ENCODE data around the gene FAM53A. TPM values are rescaled to one million over a fixed set of nuclear protein-coding genes. Genes with fewer than 3 reads are reported as not detected.
A peak's percentile ranks its signal among the peaks of the same experiment; 100 is the strongest.

FAM53A gene
- total RNA-seq, 1 donor from 2014 or later, result 1.8 TPM

- no peaks in the 10 kb centered on the region for H3K9me3 Mint-ChIP-seq (ENCODE audit: unreplicated experiment)
- H3K27ac Mint-ChIP-seq (ENCODE audit: unreplicated experiment), result peak overlapping the region; percentile 30
- DNase-seq (ENCODE audit: low spot score), result no peak
- no peaks in the 10 kb centered on the region for H3K36me3 Mint-ChIP-seq (ENCODE audit: low read depth, unreplicated experiment)
- TF ChIP-seq CTCF (IDR thresholded peaks at IDR 0.05; ENCODE audit: unreplicated experiment), result no peak
- H3K4me1 Mint-ChIP-seq (ENCODE audit: unreplicated experiment), result no peaks in the 10 kb centered on the region
- no peak overlapping the region for H3K4me3 Mint-ChIP-seq (ENCODE audit: unreplicated experiment)
- peaks cover 2% of the 10 kb centered on the region for H3K27me3 Mint-ChIP-seq (ENCODE audit: unreplicated experiment)
These were observed 28.4 kb downstream of the FAM53A start for GRCh38 chr4:1655676-1656075.

- Mint-ChIP-seq H3K36me3 (ENCODE audit: low read depth, unreplicated experiment) (no peaks in the 10 kb centered on the region), H3K4me1 (ENCODE audit: unreplicated experiment) (no peaks in the 10 kb centered on the region), H3K9me3 (ENCODE audit: unreplicated experiment) (no peaks in the 10 kb centered on the region), H3K27ac (ENCODE audit: unreplicated experiment) (no peak overlapping the region), H3K4me3 (ENCODE audit: unreplicated experiment) (no peak overlapping the region), H3K27me3 (ENCODE audit: unreplicated experiment) (peaks cover 4% of the 10 kb centered on the region)
- no peak for TF ChIP-seq CTCF (IDR thresholded peaks at IDR 0.05; ENCODE audit: unreplicated experiment)
- DNase-seq (ENCODE audit: low spot score), result no peak
These were observed 29.0 kb downstream of the FAM53A start for GRCh38 chr4:1655081-1655480.

- H3K9me3 Mint-ChIP-seq (ENCODE audit: unreplicated experiment), result no peaks in the 10 kb centered on the region
- DNase-seq (ENCODE audit: low spot score), result no peak
- no peak overlapping the region for H3K27ac Mint-ChIP-seq (ENCODE audit: unreplicated experiment)
- peaks cover 5% of the 10 kb centered on the region for H3K27me3 Mint-ChIP-seq (ENCODE audit: unreplicated experiment)
- no peak for TF ChIP-seq CTCF (IDR thresholded peaks at IDR 0.05; ENCODE audit: unreplicated experiment)
- no peak overlapping the region for H3K4me3 Mint-ChIP-seq (ENCODE audit: unreplicated experiment)
- H3K36me3 Mint-ChIP-seq (ENCODE audit: low read depth, unreplicated experiment), result no peaks in the 10 kb centered on the region
- H3K4me1 Mint-ChIP-seq (ENCODE audit: unreplicated experiment), result no peaks in the 10 kb centered on the region
These were observed 29.7 kb downstream of the FAM53A start for GRCh38 chr4:1654216-1654955.

GRCh38 chr4:1653776-1654175 lies 30.3 kb downstream of the FAM53A start:
- Mint-ChIP-seq H3K27me3 (ENCODE audit: unreplicated experiment) (peaks cover 5% of the 10 kb centered on the region), H3K4me1 (ENCODE audit: unreplicated experiment) (no peaks in the 10 kb centered on the region), H3K4me3 (ENCODE audit: unreplicated experiment) (no peak overlapping the region), H3K36me3 (ENCODE audit: low read depth, unreplicated experiment) (no peaks in the 10 kb centered on the region), H3K27ac (ENCODE audit: unreplicated experiment) (no peak overlapping the region), H3K9me3 (ENCODE audit: unreplicated experiment) (no peaks in the 10 kb centered on the region)
- no peak for TF ChIP-seq CTCF (IDR thresholded peaks at IDR 0.05; ENCODE audit: unreplicated experiment)
- no peak for DNase-seq (ENCODE audit: low spot score)

GRCh38 chr4:1652088-1652487 lies 32.0 kb downstream of the FAM53A start:
- Mint-ChIP-seq H3K36me3 (ENCODE audit: low read depth, unreplicated experiment) (no peaks in the 10 kb centered on the region), H3K27ac (ENCODE audit: unreplicated experiment) (no peak overlapping the region), H3K4me3 (ENCODE audit: unreplicated experiment) (no peak overlapping the region), H3K4me1 (ENCODE audit: unreplicated experiment) (peaks cover 3% of the 10 kb centered on the region), H3K9me3 (ENCODE audit: unreplicated experiment) (no peaks in the 10 kb centered on the region), H3K27me3 (ENCODE audit: unreplicated experiment) (peaks cover 7% of the 10 kb centered on the region)
- TF ChIP-seq CTCF (IDR thresholded peaks at IDR 0.05; ENCODE audit: unreplicated experiment), result no peak
- no peak for DNase-seq (ENCODE audit: low spot score)
